Measurements from ENCODE around the gene TLCD1.

GRCh38 chr17:28763804-28764266, 37.8 kb upstream of the TLCD1 start:
- TF ChIP-seq CTCF (IDR thresholded peaks at IDR 0.05 in 4 of 5, conservative IDR thresholded peaks at IDR 0.05 in 1 of 5) (peak; percentile 83 to 93 (median 87)), POLR2A (IDR thresholded peaks at IDR 0.05) (no peak)

Measured in gastrocnemius medialis (tissue), 4 donors.